ENCODE measurements around the gene NR3C2. TPM values are rescaled to one million over a fixed set of nuclear protein-coding genes. Genes with fewer than 3 reads are reported as not detected.

The NR3C2 gene
- total and polyA plus RNA-seq, 10 of the 15 experiments (the other 5 are each of a cell fraction or from before 2014, with no cell fraction given): 0.05 to 0.11 (median 0.08) TPM; not detected in 4

DNA sequence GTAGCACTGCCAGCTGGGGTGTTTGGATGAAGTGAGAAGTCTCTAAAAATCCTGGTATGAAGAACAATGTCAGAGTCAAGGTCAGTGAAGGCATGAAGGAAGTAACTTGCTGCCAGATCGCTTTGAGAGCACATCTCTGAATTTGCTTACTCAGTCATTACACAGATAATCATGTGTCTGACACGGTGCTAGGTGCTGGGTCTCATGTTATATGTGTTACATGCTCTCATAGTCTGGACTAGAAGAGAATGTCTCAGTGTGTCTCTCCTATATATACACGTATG is 372.4 kb downstream of the NR3C2 start (continued):
- TF ChIP-seq POLR2A (IDR thresholded peaks at IDR 0.05; ENCODE audit: low read depth, low read length) (no peak), NR2F1 (conservative IDR thresholded peaks at IDR 0.05) (no peak)
- TF ChIP-seq, protein P1, sequence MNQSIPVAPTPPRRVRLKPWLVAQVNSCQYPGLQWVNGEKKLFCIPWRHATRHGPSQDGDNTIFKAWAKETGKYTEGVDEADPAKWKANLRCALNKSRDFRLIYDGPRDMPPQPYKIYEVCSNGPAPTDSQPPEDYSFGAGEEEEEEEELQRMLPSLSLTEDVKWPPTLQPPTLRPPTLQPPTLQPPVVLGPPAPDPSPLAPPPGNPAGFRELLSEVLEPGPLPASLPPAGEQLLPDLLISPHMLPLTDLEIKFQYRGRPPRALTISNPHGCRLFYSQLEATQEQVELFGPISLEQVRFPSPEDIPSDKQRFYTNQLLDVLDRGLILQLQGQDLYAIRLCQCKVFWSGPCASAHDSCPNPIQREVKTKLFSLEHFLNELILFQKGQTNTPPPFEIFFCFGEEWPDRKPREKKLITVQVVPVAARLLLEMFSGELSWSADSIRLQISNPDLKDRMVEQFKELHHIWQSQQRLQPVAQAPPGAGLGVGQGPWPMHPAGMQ (IDR thresholded peaks at IDR 0.05; ENCODE audit: borderline replicate concordance): no peak

- CTCF ChIA-PET: no interaction called here
- TF ChIP-seq MYB (IDR thresholded peaks at IDR 0.05; ENCODE audit: borderline replicate concordance, low read depth, low read length): no peak
- no peak for TF ChIP-seq POLR2AphosphoS2 (IDR thresholded peaks at IDR 0.05; ENCODE audit: low read depth, low read length)
- TF ChIP-seq STAT3 (IDR thresholded peaks at IDR 0.05; ENCODE audit: low read depth, low read length): no peak
- no peak for TF ChIP-seq SPI1 (IDR thresholded peaks at IDR 0.05; ENCODE audit: borderline replicate concordance, insufficient read depth, low read depth, low read length)
- TF ChIP-seq, protein P2, sequence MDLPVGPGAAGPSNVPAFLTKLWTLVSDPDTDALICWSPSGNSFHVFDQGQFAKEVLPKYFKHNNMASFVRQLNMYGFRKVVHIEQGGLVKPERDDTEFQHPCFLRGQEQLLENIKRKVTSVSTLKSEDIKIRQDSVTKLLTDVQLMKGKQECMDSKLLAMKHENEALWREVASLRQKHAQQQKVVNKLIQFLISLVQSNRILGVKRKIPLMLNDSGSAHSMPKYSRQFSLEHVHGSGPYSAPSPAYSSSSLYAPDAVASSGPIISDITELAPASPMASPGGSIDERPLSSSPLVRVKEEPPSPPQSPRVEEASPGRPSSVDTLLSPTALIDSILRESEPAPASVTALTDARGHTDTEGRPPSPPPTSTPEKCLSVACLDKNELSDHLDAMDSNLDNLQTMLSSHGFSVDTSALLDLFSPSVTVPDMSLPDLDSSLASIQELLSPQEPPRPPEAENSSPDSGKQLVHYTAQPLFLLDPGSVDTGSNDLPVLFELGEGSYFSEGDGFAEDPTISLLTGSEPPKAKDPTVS (IDR thresholded peaks at IDR 0.05; ENCODE audit: low read depth, low read length): no peak
- TF ChIP-seq RB1 (IDR thresholded peaks at IDR 0.05; ENCODE audit: borderline replicate concordance): no peak
- DNase-seq (ENCODE audit: low read depth, low spot score): no peak
- in situ Hi-C loops (cut with MboI) (no loop called here), intact Hi-C loops (cut with micrococcal nuclease; ENCODE audit: unreplicated experiment) (no loop called here)
- peaks cover 2% of the 10 kb centered on the region; the same call in 1 of the 3 replicates for H3K9me3 ChIP-seq (replicated peaks; ENCODE audit: control insufficient read depth, insufficient read depth, low read length)
- BruUV-seq (replicated peaks): no TSS peak
- POLR2A ChIA-PET: no interaction called here
- no peak overlapping the region for H3K4me2 ChIP-seq (ENCODE audit: control insufficient read depth, insufficient read depth)
- peak; percentile 35 for FAIRE-seq
- no peak for ATAC-seq
- no peak overlapping the region for H3K9ac ChIP-seq (ENCODE audit: control insufficient read depth, insufficient read depth, low read length)
- SMC1A ChIA-PET (ENCODE audit: uncharacterized antibody, unreplicated experiment): interaction anchor here (1.3 kb wide), 1 partner anchor 9 kb away, joined by 4 read pairs; no protein-coding TSS in a partner anchor
- H3K79me2 ChIP-seq (ENCODE audit: control insufficient read depth, insufficient read depth, low read length): no peaks in the 10 kb centered on the region
- no peak overlapping the region for H3K27ac ChIP-seq (ENCODE audit: control insufficient read depth, insufficient read depth)
- no peak overlapping the region for H2AFZ ChIP-seq (ENCODE audit: control insufficient read depth, low read depth, low read length)
- H4K20me1 ChIP-seq (ENCODE audit: control insufficient read depth, insufficient read depth): no peaks in the 10 kb centered on the region; the same call in 1 of the 2 replicates
- WGBS (ENCODE audit: insufficient coverage, insufficient replicate concordance, low lambda C conversion rate, missing lambda C conversion rate): 89% methylated on average over 11 of the region's 11 CpGs
- H3K27me3 ChIP-seq (replicated peaks in 1 of 2; ENCODE audit: control insufficient read depth in 2 of 2, insufficient read depth in 2 of 2, low read length in 1 of 2): no peaks in the 10 kb centered on the region
- RAD21 ChIA-PET (ENCODE audit: unreplicated experiment): no interaction called here
- H3K4me1 ChIP-seq (ENCODE audit: control insufficient read depth, insufficient read depth, low read length): no peaks in the 10 kb centered on the region
- H3K4me3 ChIP-seq: no peak overlapping the region
- H3K36me3 ChIP-seq (ENCODE audit: control insufficient read depth in 2 of 2, insufficient read depth in 2 of 2, low read length in 1 of 2): peaks cover 8 to 17% of the 10 kb centered on the region in 2 experiments; a peak in 3 of 4 replicates
Observed at GRCh38 chr4:148069086-148069894, 372.9 kb downstream of the NR3C2 start.
